ENCODE results near the gene GPC2.

DNA sequence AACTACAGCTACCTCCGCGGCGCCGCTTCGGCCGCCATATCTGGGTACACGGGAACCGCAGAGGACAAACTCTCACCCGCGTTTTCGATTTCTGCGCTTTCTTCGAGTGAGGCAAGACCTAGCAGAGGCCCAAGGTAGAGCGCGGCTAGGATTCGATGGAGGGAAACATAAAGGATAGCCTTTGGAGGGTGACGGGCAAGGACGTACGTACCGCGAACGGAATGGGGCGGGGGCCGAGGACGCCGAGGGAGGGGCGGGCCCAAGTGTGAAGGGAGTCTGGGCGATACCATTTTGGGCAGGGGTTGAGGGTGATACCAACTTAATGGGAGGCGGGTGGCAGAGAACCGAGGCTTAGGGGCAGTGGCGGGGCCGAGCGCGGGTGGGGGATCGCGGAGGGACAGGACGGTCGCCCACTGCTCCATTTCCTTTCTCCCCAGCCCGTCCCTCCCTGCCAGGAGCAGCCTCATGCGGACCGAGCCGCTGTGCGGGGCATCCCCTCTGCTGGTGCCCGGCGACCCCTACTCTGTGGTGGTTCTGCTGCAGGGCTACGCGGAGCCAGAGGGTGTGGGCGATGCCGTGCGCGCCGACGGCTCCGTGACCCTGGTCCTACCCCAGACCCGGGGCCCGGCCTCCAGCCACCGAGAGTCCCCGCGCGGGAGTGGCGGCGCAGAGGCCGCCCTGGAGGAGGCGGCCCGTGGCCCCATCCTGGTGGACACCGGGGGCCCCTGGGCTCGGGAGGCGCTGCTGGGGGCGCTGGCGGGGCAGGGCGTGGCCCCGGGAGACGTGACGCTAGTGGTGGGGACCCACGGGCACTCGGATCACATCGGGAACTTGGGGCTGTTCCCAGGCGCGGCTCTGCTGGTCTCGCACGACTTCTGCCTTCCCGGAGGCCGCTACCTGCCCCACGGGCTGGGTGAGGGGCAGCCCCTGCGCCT, 50.0 kb downstream of the GPC2 start, which contains the start of gene MBLAC1:
- TF ChIP-seq, protein P1, sequence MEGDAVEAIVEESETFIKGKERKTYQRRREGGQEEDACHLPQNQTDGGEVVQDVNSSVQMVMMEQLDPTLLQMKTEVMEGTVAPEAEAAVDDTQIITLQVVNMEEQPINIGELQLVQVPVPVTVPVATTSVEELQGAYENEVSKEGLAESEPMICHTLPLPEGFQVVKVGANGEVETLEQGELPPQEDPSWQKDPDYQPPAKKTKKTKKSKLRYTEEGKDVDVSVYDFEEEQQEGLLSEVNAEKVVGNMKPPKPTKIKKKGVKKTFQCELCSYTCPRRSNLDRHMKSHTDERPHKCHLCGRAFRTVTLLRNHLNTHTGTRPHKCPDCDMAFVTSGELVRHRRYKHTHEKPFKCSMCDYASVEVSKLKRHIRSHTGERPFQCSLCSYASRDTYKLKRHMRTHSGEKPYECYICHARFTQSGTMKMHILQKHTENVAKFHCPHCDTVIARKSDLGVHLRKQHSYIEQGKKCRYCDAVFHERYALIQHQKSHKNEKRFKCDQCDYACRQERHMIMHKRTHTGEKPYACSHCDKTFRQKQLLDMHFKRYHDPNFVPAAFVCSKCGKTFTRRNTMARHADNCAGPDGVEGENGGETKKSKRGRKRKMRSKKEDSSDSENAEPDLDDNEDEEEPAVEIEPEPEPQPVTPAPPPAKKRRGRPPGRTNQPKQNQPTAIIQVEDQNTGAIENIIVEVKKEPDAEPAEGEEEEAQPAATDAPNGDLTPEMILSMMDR (IDR thresholded peaks at IDR 0.05; ENCODE audit: low read depth, low read length, poor library complexity, severe bottlenecking): peak; percentile 32
- TF ChIP-seq EZH2phosphoT487 (IDR thresholded peaks at IDR 0.05; ENCODE audit: borderline replicate concordance, low read length): no peak

Measured in DOHH2 (cell line).